ENCODE results near the gene ANKRD31. TPM values are rescaled to one million over a fixed set of nuclear protein-coding genes. Genes with fewer than 3 reads are reported as not detected.

Gene ANKRD31
- total RNA-seq, 1 experiment from 2014 or later: 0.26 TPM

DNA sequence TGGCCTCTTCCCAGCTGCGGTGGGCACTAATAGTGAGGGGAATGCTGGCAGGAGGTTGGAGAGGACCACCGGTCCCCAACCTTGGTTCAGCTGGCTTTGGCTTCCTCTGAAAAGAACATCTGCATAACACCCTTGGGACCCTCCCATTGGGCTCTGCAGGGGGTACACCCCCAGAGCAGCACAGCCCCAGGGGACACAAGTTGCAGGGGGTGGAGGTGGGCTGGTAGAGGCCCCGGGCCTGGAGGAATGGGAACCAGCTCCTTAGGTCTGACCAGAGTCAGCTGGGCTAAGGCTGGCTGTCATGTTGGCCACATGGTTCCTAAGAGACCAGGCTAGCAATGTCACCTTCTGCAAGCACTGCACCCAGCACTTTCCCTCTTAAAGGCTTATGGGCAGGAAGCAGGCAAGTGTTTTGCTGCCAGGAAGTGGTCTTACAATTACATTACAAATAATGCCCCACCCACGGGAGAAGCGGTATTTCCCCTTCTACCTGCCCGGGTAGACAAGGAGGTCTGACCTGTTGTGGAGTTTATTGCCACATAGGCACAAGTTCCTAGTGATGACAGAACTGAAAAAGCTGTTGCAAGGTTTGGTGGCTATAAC, 202.4 kb downstream of the ANKRD31 start:
- intact Hi-C loops (cut with micrococcal nuclease): no loop called here
- Histone ChIP-seq H3F3A (ENCODE audit: low read length, unreplicated experiment) (no peaks in the 10 kb centered on the region), H4K20me1 (ENCODE audit: low read length) (no peaks in the 10 kb centered on the region), H3K9me2 (replicated peaks; ENCODE audit: low read length) (no peaks in the 10 kb centered on the region), H3K79me2 (ENCODE audit: low read length) (no peaks in the 10 kb centered on the region), H3K4me3 (ENCODE audit: low read length) (no peak overlapping the region), H3K36me3 (ENCODE audit: low read depth, low read length) (no peaks in the 10 kb centered on the region), H2AFZ (ENCODE audit: low read length) (no peak overlapping the region), H3K27me3 (ENCODE audit: low read length) (no peaks in the 10 kb centered on the region), H3K9ac (ENCODE audit: low read length) (no peak overlapping the region), H3K27ac (ENCODE audit: low read length) (no peak overlapping the region), H3K4me1 (ENCODE audit: insufficient read depth, low read length) (peaks cover 26% of the 10 kb centered on the region), H3K4me2 (ENCODE audit: low read length) (peak overlapping the region; percentile 37), H3K9me3 (ENCODE audit: low read length) (no peaks in the 10 kb centered on the region)
- ChIA-PET CTCF (no interaction called here), POLR2A (ENCODE audit: unreplicated experiment) (no interaction called here)
- ATAC-seq: no peak
- peak; percentile 68 for DNase-seq
- TF ChIP-seq EZH2 (IDR thresholded peaks at IDR 0.05; ENCODE audit: low read length, unreplicated experiment): no peak
- TF ChIP-seq EZH2phosphoT487 (IDR thresholded peaks at IDR 0.05; ENCODE audit: borderline replicate concordance, low read length): no peak
- TF ChIP-seq, protein P1, sequence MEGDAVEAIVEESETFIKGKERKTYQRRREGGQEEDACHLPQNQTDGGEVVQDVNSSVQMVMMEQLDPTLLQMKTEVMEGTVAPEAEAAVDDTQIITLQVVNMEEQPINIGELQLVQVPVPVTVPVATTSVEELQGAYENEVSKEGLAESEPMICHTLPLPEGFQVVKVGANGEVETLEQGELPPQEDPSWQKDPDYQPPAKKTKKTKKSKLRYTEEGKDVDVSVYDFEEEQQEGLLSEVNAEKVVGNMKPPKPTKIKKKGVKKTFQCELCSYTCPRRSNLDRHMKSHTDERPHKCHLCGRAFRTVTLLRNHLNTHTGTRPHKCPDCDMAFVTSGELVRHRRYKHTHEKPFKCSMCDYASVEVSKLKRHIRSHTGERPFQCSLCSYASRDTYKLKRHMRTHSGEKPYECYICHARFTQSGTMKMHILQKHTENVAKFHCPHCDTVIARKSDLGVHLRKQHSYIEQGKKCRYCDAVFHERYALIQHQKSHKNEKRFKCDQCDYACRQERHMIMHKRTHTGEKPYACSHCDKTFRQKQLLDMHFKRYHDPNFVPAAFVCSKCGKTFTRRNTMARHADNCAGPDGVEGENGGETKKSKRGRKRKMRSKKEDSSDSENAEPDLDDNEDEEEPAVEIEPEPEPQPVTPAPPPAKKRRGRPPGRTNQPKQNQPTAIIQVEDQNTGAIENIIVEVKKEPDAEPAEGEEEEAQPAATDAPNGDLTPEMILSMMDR (conservative IDR thresholded peaks at IDR 0.05; ENCODE audit: low read depth, low read length): no peak
- no TSS peak for BruUV-seq (replicated peaks)

DNA sequence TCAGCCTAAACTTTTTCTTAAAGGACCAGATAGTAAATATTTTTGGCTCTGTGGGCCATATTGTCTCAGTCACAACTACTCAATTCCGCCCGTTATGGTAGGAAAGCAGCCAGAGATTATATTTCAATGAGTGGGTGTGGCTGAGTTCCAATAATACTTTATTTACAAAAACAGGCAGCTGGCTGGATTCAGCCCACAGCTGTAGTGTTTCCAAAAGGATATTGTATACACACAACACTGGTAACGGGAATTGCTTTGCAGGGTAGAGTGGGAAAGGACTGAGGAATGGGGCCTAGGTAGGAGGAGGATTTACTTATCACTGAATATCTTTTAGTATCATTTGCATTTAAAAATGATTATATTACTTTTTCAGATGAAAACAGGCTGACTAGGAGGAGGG, 205.3 kb downstream of the ANKRD31 start:
- ChIA-PET CTCF (no interaction called here), POLR2A (ENCODE audit: unreplicated experiment) (no interaction called here)
- intact Hi-C loops (cut with micrococcal nuclease): no loop called here
- no peak overlapping the region for H3K9ac ChIP-seq (ENCODE audit: low read length)
- H3K27me3 ChIP-seq (ENCODE audit: low read length): no peaks in the 10 kb centered on the region
- H3K36me3 ChIP-seq (ENCODE audit: low read depth, low read length): no peaks in the 10 kb centered on the region
- TF ChIP-seq EZH2phosphoT487 (IDR thresholded peaks at IDR 0.05; ENCODE audit: borderline replicate concordance, low read length) (no peak), EZH2 (IDR thresholded peaks at IDR 0.05; ENCODE audit: low read length, unreplicated experiment) (no peak)
- TF ChIP-seq, protein P1 (conservative IDR thresholded peaks at IDR 0.05; ENCODE audit: low read depth, low read length): no peak
- H2AFZ ChIP-seq (ENCODE audit: low read length): no peak overlapping the region
- H3K4me1 ChIP-seq (ENCODE audit: insufficient read depth, low read length): peaks cover 15% of the 10 kb centered on the region
- no peaks in the 10 kb centered on the region for H3K9me3 ChIP-seq (ENCODE audit: low read length)
- no peaks in the 10 kb centered on the region for H3K9me2 ChIP-seq (replicated peaks; ENCODE audit: low read length)
- H3K27ac ChIP-seq (ENCODE audit: low read length): no peak overlapping the region
- H3K4me2 ChIP-seq (ENCODE audit: low read length): no peak overlapping the region
- no peaks in the 10 kb centered on the region for H4K20me1 ChIP-seq (ENCODE audit: low read length)
- H3K79me2 ChIP-seq (ENCODE audit: low read length): no peaks in the 10 kb centered on the region
- ATAC-seq (no peak), DNase-seq (no peak)
- H3F3A ChIP-seq (ENCODE audit: low read length, unreplicated experiment): no peaks in the 10 kb centered on the region
- BruUV-seq (replicated peaks): no TSS peak
- no peak overlapping the region for H3K4me3 ChIP-seq (ENCODE audit: low read length)

DNA sequence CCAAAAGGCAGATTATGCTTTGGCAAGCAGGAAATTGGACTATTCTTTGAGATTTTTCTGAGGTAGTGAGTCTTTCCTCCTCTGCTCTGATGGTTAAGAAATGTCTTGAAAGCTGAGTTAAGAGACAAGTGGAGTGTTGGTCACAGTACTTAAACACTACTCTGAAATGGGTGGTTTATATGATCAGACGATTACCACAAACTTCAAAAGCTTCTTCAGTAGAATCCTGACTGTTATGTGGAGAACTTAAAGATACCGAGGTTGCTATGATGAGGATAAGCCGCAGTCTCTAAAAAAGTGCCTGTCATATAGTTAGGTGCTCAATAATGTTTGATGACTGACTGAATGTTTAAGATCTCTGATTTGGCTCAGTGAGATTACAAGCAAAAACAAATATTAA, 208.6 kb downstream of the ANKRD31 start:
- no peaks in the 10 kb centered on the region for H3K9me3 ChIP-seq (ENCODE audit: low read length)
- no peaks in the 10 kb centered on the region for H3K9me2 ChIP-seq (replicated peaks; ENCODE audit: low read length)
- H3K9ac ChIP-seq (ENCODE audit: low read length): no peak overlapping the region
- ChIA-PET CTCF (no interaction called here), POLR2A (ENCODE audit: unreplicated experiment) (no interaction called here)
- TF ChIP-seq EZH2 (IDR thresholded peaks at IDR 0.05; ENCODE audit: low read length, unreplicated experiment): no peak
- TF ChIP-seq, protein P1 (conservative IDR thresholded peaks at IDR 0.05; ENCODE audit: low read depth, low read length): no peak
- no peak for TF ChIP-seq EZH2phosphoT487 (IDR thresholded peaks at IDR 0.05; ENCODE audit: borderline replicate concordance, low read length)
- H3F3A ChIP-seq (ENCODE audit: low read length, unreplicated experiment): no peaks in the 10 kb centered on the region
- no peak overlapping the region for H2AFZ ChIP-seq (ENCODE audit: low read length)
- H3K79me2 ChIP-seq (ENCODE audit: low read length): no peaks in the 10 kb centered on the region
- H3K36me3 ChIP-seq (ENCODE audit: low read depth, low read length): no peaks in the 10 kb centered on the region
- DNase-seq: no peak
- ATAC-seq: no peak
- H3K4me2 ChIP-seq (ENCODE audit: low read length): no peak overlapping the region
- no peak overlapping the region for H3K4me3 ChIP-seq (ENCODE audit: low read length)
- no peaks in the 10 kb centered on the region for H4K20me1 ChIP-seq (ENCODE audit: low read length)
- H3K27me3 ChIP-seq (ENCODE audit: low read length): no peaks in the 10 kb centered on the region
- H3K4me1 ChIP-seq (ENCODE audit: insufficient read depth, low read length): no peaks in the 10 kb centered on the region
- intact Hi-C loops (cut with micrococcal nuclease): no loop called here
- no TSS peak for BruUV-seq (replicated peaks)
- no peak overlapping the region for H3K27ac ChIP-seq (ENCODE audit: low read length)

All from PC-3 (cell line).